Fibroblast of skin of right biceps (primary cell): ENCODE results near the gene TARM1.

Source experiments
- DNase-seq: peaks from one replicate; pipeline ENCODE4 v3.0.0-alpha.2; 2013

TARM1 gene

GRCh38 chr19:54029930-54030490 is 51.2 kb downstream of the TARM1 start:
- peak; percentile 62 for DNase-seq

- no peak for DNase-seq
Observed at GRCh38 chr19:54029301-54029700, 51.9 kb downstream of the TARM1 start.

GRCh38 chr19:54026656-54027055 is 54.5 kb downstream of the TARM1 start:
- no peak for DNase-seq

DNA sequence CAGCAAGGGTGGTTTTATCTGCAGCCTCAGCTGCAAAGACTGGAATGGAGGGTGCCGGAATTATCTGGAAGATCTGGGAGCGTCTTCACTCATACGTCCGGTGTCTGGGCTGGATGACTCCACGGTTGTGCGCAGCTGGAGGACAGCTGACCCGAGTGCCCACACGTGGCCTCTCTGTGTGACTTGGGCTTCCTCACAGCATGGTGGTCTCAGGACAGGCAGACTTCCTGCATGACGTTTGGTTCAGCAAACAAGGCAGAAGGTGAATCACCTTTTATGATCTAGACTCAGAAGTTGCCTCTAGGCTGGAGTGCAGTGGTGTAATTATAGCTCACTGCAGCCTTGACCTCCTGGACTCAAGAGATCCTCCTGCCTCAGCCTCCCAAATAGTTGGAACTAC is 56.5 kb downstream of the TARM1 start:
- DNase-seq: no peak

GRCh38 chr19:54023191-54023590 is 58.0 kb downstream of the TARM1 start:
- peak; percentile 12 for DNase-seq

DNA sequence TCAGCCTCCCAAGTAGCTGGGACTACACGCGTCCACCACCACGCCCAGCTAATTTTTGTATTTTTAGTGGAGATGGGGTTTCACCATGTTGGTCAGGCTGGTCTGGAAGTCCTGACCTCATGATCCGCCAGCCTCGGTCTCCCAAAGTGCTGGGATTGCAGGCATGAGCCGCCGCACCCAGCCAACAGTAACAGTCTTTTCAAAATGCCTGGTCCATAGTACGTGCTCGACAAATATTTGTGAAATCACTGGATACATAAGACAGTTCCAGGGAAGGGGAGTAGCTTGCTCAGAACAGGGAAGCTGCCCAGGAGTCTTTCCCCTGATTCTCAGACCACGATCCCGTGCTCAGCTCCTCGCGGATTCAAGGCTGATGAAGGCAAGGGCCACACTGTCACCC is 59.2 kb downstream of the TARM1 start:
- DNase-seq: no peak

DNA sequence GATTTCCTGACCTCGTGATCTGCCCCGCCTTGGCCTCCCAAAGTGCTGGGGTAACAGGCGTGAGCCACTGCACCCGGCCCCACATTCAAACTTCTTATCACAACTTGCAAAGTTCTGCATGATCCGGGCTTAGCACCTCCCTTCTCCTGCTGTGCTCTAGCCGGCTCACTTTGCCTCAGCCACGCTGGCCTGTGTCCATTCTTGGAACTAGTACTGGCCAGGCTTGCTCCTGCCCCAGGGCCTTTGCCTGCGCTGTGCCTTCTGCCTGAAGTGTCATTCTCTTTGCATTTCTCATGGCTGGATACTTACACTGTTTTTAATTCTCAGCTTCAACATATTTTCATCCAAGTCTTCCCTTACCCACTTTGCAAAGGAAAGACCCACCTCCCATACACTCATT is 59.8 kb downstream of the TARM1 start:
- no peak for DNase-seq
